ENCODE results near the gene TTF1.

- TF ChIP-seq CTCF (IDR thresholded peaks at IDR 0.05) (no peak), RELA (CRISPR knock-in tag; IDR thresholded peaks at IDR 0.05; ENCODE audit: borderline replicate concordance) (no peak), HMGXB4 (CRISPR knock-in tag; IDR thresholded peaks at IDR 0.05) (no peak), ZBTB21 (CRISPR knock-in tag; IDR thresholded peaks at IDR 0.05; ENCODE audit: borderline replicate concordance) (no peak), MAX (CRISPR knock-in tag; IDR thresholded peaks at IDR 0.05) (no peak), JAZF1 (CRISPR knock-in tag; IDR thresholded peaks at IDR 0.05) (no peak)
Observed at GRCh38 chr9:132418726-132419363, 12.2 kb upstream of the TTF1 start.

Data from WTC11 (cell line).